ENCODE measurements around the gene GCKR.

GCKR gene

GRCh38 chr2:27494944-27495554 is 1.6 kb upstream of the GCKR start, which contains the start of gene FNDC4:
TSS of gene FNDC4 (minus strand) at chr2:27495200. CDS start at chr2:27494679, 521 bp downstream.
- TF ChIP-seq CTCF (IDR thresholded peaks at IDR 0.05) = no peak
- H3K27ac ChIP-seq = peak within 1 kb of the TSS; percentile 79 to 90
- DNase-seq (ENCODE audit: low spot score) = no peak
- peak within 1 kb of the TSS; percentile 95 for H3K4me3 ChIP-seq

GRCh38 chr2:27495840-27496356 is 741 bp upstream of the GCKR start:
- H3K4me3 ChIP-seq = no peak overlapping the region
- no peak for TF ChIP-seq CTCF (IDR thresholded peaks at IDR 0.05)
- H3K27ac ChIP-seq = no peak overlapping the region
- no peak for DNase-seq (ENCODE audit: low spot score)

- no peak overlapping the region for H3K4me3 ChIP-seq
- H3K27ac ChIP-seq = no peak overlapping the region
- DNase-seq (ENCODE audit: low spot score) = no peak
- TF ChIP-seq CTCF (IDR thresholded peaks at IDR 0.05) = no peak
Measured at GRCh38 chr2:27497288-27497627, 619 bp downstream of the GCKR start.

GRCh38 chr2:27498975-27499374 is 2.3 kb downstream of the GCKR start:
- TF ChIP-seq CTCF (IDR thresholded peaks at IDR 0.05) = no peak
- no peak overlapping the region for H3K4me3 ChIP-seq

GRCh38 chr2:27501042-27501441 is 4.4 kb downstream of the GCKR start:
- no peak for DNase-seq (ENCODE audit: low spot score)
- Histone ChIP-seq H3K27ac (no peak overlapping the region), H3K4me3 (no peak overlapping the region)
- no peak for TF ChIP-seq CTCF (IDR thresholded peaks at IDR 0.05)

More at GRCh38 chr2:27498975-27499374, 2.3 kb downstream of the GCKR start:
- no peak overlapping the region for H3K27ac ChIP-seq
- DNase-seq (ENCODE audit: low spot score) = no peak

GRCh38 chr2:27502142-27502541 is 5.5 kb downstream of the GCKR start:
- H3K27ac ChIP-seq = no peak overlapping the region
- H3K4me3 ChIP-seq = no peak overlapping the region
- no peak for TF ChIP-seq CTCF (IDR thresholded peaks at IDR 0.05)
- DNase-seq (ENCODE audit: low spot score) = no peak

- no peak for TF ChIP-seq CTCF (IDR thresholded peaks at IDR 0.05)
- H3K4me3 ChIP-seq = no peak overlapping the region
- DNase-seq (ENCODE audit: low spot score) = no peak
Measured at GRCh38 chr2:27506587-27506986, 9.9 kb downstream of the GCKR start.

More at GRCh38 chr2:27506587-27506986, 9.9 kb downstream of the GCKR start:
- no peak overlapping the region for H3K27ac ChIP-seq
